DOHH2 (cell line): ENCODE measurements around the gene IDUA.

Experiments
- H3F3A ChIP-seq: fragments of 200-600 bp; sonication (generic), shearing (Covaris generic); 2 replicates; pipeline ENCODE4 v1.6.0; 2016; ENCODE audit warnings: antibody characterized with exemption, mild to moderate bottlenecking; ENCODE audit not compliant: control insufficient read depth, insufficient read depth
- H3K27ac ChIP-seq: fragments of 200-600 bp; sonication (generic); 2 replicates; pipeline ENCODE4 v1.5.1; 2014; ENCODE audit warnings: low read depth, mild to moderate bottlenecking, low read length, moderate library complexity
- H3K27me3 ChIP-seq: fragments of 200-600 bp; sonication (generic); 2 replicates; pipeline ENCODE4 v1.6.1; 2014; ENCODE audit warnings: mild to moderate bottlenecking, low read length, mixed read lengths; ENCODE audit not compliant: control insufficient read depth
- H3K36me3 ChIP-seq: fragments of 200-600 bp; sonication (generic); 2 replicates; pipeline ENCODE4 v1.6.1; 2014; ENCODE audit warnings: mild to moderate bottlenecking, low read length, moderate library complexity, mixed read lengths; ENCODE audit not compliant: control insufficient read depth
- H3K4me1 ChIP-seq: fragments of 200-600 bp; sonication (generic); 2 replicates; pipeline ENCODE4 v1.6.1; 2014; ENCODE audit warnings: mild to moderate bottlenecking, low read length, mixed read lengths; ENCODE audit not compliant: control insufficient read depth
- H3K4me2 ChIP-seq: fragments of 200-600 bp; sonication (generic); 2 replicates; pipeline ENCODE4 v1.6.0; 2014; ENCODE audit warnings: mild to moderate bottlenecking, low read length, moderate library complexity
- H3K4me3 ChIP-seq: fragments of 200-600 bp; sonication (generic); 2 replicates; pipeline ENCODE4 v1.5.1; 2014; ENCODE audit warnings: mild to moderate bottlenecking, low read length, mixed read lengths
- H3K79me2 ChIP-seq: fragments of 200-600 bp; sonication (generic); 2 replicates; pipeline ENCODE4 v1.6.1; 2014; ENCODE audit warnings: mild to moderate bottlenecking, low read length, mixed read lengths; ENCODE audit not compliant: control insufficient read depth
- H3K9me2 ChIP-seq: fragments of 200-600 bp; sonication (generic); replicated peaks from 2 replicates; pipeline ENCODE4 v1.6.1; 2014; ENCODE audit warnings: mild to moderate bottlenecking, low read length, mixed read lengths; ENCODE audit not compliant: control insufficient read depth
- H3K9me3 ChIP-seq: fragments of 200-600 bp; sonication (generic); 2 replicates; pipeline ENCODE4 v1.6.1; 2014; ENCODE audit warnings: antibody characterized with exemption, low read length, mixed read lengths; ENCODE audit not compliant: control insufficient read depth, insufficient read depth
- H4K20me1 ChIP-seq: fragments of 200-600 bp; sonication (generic); 2 replicates; pipeline ENCODE4 v1.6.0; 2014; ENCODE audit warnings: low read depth, mild to moderate bottlenecking, antibody characterized with exemption, low read length, moderate library complexity; ENCODE audit not compliant: control insufficient read depth, insufficient read depth
- EZH2phosphoT487 ChIP-seq: fragments of 200-600 bp; sonication (generic); IDR thresholded peaks from 2 replicates; pipeline ENCODE4 v1.6.1; 2017; ENCODE audit warnings: borderline replicate concordance, mild to moderate bottlenecking, antibody characterized with exemption, low read length, moderate library complexity, mixed read lengths
- TF ChIP-seq, protein P1 (sequence below): fragments of 200-600 bp; sonication (generic); IDR thresholded peaks from one replicate; pipeline ENCODE4 v1.5.1; 2014; ENCODE audit warnings: antibody characterized with exemption, mild to moderate bottlenecking, low read depth, low read length; ENCODE audit not compliant: poor library complexity, severe bottlenecking

Gene IDUA

DNA sequence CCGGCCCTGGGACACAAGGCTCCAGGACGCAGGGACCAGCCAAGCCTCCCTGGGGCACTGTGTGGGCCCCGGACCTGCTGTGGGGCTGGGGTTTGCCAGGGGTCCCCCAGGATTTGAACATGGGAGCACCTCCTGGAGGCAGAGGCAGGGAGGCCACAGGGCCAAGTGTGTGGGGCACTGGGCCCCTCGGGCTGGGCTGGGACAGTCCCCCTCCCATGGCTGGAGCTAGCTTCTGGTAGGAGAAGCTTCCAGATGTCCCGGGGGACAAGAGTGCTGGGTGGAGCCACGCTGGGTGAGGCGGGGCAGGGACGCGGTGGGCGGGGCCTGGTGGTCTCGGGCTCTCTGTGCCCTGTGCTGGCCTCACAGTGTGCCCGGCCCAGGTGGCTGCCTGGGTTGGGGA is 43.2 kb downstream of the IDUA start:
- Histone ChIP-seq H3K4me3 (no peak overlapping the region), H3K79me2 (no peaks in the 10 kb centered on the region), H3K4me1 (peaks cover 16% of the 10 kb centered on the region), H3K27ac (no peak overlapping the region), H3K9me3 (no peaks in the 10 kb centered on the region), H3F3A (peaks cover 4% of the 10 kb centered on the region; the same call in 1 of the 2 replicates), H3K36me3 (no peaks in the 10 kb centered on the region), H4K20me1 (no peaks in the 10 kb centered on the region), H3K9me2 (no peaks in the 10 kb centered on the region), H3K4me2 (no peak overlapping the region), H3K27me3 (no peaks in the 10 kb centered on the region)
- TF ChIP-seq EZH2phosphoT487, result no peak
- TF ChIP-seq, protein P1, sequence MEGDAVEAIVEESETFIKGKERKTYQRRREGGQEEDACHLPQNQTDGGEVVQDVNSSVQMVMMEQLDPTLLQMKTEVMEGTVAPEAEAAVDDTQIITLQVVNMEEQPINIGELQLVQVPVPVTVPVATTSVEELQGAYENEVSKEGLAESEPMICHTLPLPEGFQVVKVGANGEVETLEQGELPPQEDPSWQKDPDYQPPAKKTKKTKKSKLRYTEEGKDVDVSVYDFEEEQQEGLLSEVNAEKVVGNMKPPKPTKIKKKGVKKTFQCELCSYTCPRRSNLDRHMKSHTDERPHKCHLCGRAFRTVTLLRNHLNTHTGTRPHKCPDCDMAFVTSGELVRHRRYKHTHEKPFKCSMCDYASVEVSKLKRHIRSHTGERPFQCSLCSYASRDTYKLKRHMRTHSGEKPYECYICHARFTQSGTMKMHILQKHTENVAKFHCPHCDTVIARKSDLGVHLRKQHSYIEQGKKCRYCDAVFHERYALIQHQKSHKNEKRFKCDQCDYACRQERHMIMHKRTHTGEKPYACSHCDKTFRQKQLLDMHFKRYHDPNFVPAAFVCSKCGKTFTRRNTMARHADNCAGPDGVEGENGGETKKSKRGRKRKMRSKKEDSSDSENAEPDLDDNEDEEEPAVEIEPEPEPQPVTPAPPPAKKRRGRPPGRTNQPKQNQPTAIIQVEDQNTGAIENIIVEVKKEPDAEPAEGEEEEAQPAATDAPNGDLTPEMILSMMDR, result no peak

DNA sequence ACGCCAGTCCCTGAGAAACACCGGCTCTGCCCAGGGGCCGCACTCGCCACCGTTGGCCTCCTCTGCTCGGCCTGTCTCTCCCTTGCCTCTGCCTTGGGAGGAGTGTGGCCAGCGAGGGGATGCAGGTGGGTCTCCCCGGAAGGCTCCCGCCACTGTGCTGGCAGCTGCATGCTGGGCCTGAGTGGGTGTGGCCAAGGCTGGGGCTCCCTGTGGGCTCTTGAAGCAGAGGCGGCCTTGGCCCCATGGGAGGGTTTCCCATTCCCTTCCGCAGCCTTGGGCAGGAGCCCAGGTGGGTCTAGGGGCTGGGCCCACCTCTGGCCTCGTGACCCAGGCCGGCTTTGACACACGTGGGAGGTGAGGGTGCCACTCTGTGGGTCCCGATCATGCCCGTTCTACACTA is 43.7 kb downstream of the IDUA start:
- H3F3A ChIP-seq, result peaks cover 4% of the 10 kb centered on the region; the same call in 1 of the 2 replicates

DNA sequence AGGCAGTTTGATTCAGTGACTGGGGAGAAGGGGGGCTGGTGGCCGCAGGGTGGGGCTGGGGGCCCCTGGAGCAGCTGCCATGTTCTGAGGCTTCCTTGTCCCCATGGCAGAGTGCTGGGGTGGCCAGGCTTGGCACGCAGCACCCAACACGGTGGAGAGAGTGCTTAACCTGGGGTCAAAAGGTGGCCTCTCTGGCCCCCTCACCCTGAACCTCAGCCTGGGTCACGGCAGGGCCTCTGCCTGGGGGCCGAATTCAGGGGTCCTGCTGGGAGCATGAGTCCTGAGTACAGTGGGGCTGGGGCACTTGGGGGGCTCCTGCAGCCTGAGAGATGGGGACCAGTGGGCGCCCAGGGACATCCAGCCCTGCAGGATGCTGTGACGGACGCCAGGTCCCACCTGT is 44.5 kb downstream of the IDUA start:
- Histone ChIP-seq H3K4me2 (no peak overlapping the region), H3K9me2 (no peaks in the 10 kb centered on the region), H3K79me2 (no peaks in the 10 kb centered on the region), H3K36me3 (no peaks in the 10 kb centered on the region), H3K4me1 (peaks cover 6% of the 10 kb centered on the region), H3K9me3 (no peaks in the 10 kb centered on the region), H3K27ac (no peak overlapping the region), H4K20me1 (no peaks in the 10 kb centered on the region), H3K27me3 (no peaks in the 10 kb centered on the region), H3F3A (peaks cover 4% of the 10 kb centered on the region; the same call in 1 of the 2 replicates), H3K4me3 (no peak overlapping the region)
- TF ChIP-seq, protein P1, result no peak

More for the DNA sequence above, 43.7 kb downstream of the IDUA start:
- no peaks in the 10 kb centered on the region for H3K79me2 ChIP-seq
- no peaks in the 10 kb centered on the region for H3K9me3 ChIP-seq
- H4K20me1 ChIP-seq, result no peaks in the 10 kb centered on the region
- TF ChIP-seq, protein P1, result no peak
- no peak for TF ChIP-seq EZH2phosphoT487
- H3K9me2 ChIP-seq, result no peaks in the 10 kb centered on the region
- peaks cover 14% of the 10 kb centered on the region for H3K4me1 ChIP-seq
- H3K27me3 ChIP-seq, result no peaks in the 10 kb centered on the region
- no peak overlapping the region for H3K4me3 ChIP-seq
- H3K4me2 ChIP-seq, result no peak overlapping the region
- H3K36me3 ChIP-seq, result no peaks in the 10 kb centered on the region
- H3K27ac ChIP-seq, result no peak overlapping the region
